K562 treated with DMSO at 1 percent for 4 hours (cell line): ENCODE results near the gene CHST9. TPM values are rescaled to one million over a fixed set of nuclear protein-coding genes. Genes with fewer than 3 reads are reported as not detected.

Experiments used
- total RNA-seq: library from RNA; unstranded; fragments of 300-600 nt; gene quantifications from 2 replicates; pipeline ENCODE4 v1.2.3, GENCODE V29; 2022; ENCODE audit not compliant: insufficient read depth

Gene CHST9
- total RNA-seq = not detected in 2 replicates

DNA sequence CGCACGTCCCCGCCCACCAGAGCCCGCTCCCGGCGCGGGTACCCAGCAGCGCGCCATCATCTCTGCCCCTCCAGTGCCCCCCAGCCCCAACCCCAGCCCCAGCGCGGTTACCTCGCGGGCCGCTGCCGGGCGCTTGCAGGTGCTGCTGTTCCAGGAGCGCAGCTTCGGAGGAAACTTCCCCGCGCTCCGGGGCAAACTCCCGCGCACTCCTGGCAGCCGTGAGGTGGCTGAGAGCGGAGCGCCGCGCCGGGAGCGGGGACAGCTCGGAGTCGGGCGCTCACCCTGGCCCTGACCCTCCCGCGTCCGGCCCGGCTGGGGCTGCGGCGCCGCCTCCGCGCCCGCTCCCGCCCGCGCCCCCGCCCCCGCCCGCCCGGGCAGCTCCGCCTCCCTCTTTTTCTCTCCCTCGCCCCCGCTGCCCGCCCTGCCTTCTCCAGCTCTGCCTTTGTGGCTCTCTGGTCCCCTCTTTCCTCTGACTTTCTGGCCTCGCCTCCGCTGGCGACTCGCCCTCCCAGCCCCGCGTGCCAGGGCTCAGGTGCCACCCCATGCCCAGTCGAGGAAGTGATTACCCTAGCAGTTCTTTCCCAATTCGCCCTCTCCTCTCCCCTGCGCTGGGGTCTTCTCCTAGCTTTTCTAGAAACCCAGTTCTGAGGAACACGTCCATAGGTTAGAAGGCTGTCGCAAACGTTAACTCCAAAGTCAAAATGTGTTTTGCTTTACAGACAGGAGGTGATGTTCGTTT lies at the start of gene CHST9:
Gene CHST9 (minus strand): TSS at position 284 of the 739 bp plus-strand sequence. CDS start 42,499 bp downstream, outside the sequence.

DNA sequence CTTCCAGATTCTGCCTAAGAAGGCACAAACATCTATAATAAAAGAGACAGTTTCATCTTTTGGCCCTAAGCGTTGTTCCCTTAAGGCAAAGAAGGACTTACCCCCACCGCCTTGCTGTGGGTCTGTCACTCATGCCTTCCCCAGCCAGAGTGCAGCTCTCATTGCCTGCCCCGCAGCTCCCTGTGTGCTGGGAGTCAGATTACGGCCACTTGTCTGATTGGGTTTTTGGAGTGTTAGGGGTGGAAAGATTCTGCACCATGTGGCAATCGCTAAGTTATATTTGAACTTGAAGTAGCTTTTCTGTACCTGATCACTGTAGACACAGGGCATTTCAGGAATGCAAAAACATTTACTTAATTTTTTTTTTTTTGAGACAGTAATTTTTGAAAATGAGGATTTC lies 319.6 kb downstream of the CHST9 start, which contains the start of gene AQP4:
Gene AQP4 (minus strand): TSS at position 151 of the 400 bp plus-strand sequence. CDS start 18 bp downstream, at position 133.

